SK-N-SH treated with all-trans-retinoic acid at 6 μM for 48 hours (cell line): ENCODE measurements around the gene KCNMA1.

Source experiments
- ATAC-seq: fragments of 200-7000 bp; cut with Tn5 transposase; 3 replicates; pipeline ENCODE4 v1.9.1; 2020; ENCODE audit warnings: mild to moderate bottlenecking, moderate library complexity
- ARNTL ChIP-seq: fragments of 450-650 bp; formaldehyde crosslinking; IDR thresholded peaks from 2 replicates; pipeline ENCODE4 v1.5.0; 2020; ENCODE audit warnings: low read depth, mild to moderate bottlenecking, moderate library complexity, borderline replicate concordance
- BACH2 ChIP-seq: fragments of 250-450 bp; sonication (Bioruptor Pico); IDR thresholded peaks from 2 replicates; pipeline ENCODE4 v1.9.0; 2021; ENCODE audit warnings: mild to moderate bottlenecking, borderline replicate concordance
- CREB5 ChIP-seq: fragments of 250-450 bp; sonication (Bioruptor Pico); IDR thresholded peaks from 2 replicates; pipeline ENCODE4 v1.5.1; 2020; ENCODE audit warnings: low read depth, mild to moderate bottlenecking, moderate library complexity
- CSDC2 ChIP-seq: fragments of 250-450 bp; sonication (Bioruptor Pico); IDR thresholded peaks from 2 replicates; pipeline ENCODE4 v1.5.0; 2020; ENCODE audit warnings: mild to moderate bottlenecking, moderate library complexity
- CSRNP3 ChIP-seq: fragments of 250-450 bp; sonication (Bioruptor Pico); IDR thresholded peaks from 2 replicates; pipeline ENCODE4 v1.5.1; 2021; ENCODE audit warnings: mild to moderate bottlenecking, moderate library complexity
- ESRRG ChIP-seq: fragments of 250-450 bp; sonication (Bioruptor Pico); IDR thresholded peaks from 2 replicates; pipeline ENCODE4 v1.6.1; 2021; ENCODE audit warnings: mild to moderate bottlenecking
- GLIS3 ChIP-seq: fragments of 250-450 bp; sonication (Bioruptor Pico); IDR thresholded peaks from 2 replicates; pipeline ENCODE4 v1.5.0; 2020; ENCODE audit warnings: mild to moderate bottlenecking, moderate library complexity
- ISL1 ChIP-seq: fragments of 250-450 bp; sonication (Bioruptor Pico); IDR thresholded peaks from 2 replicates; pipeline ENCODE4 v2.1.2; 2022; ENCODE audit warnings: mild to moderate bottlenecking, moderate library complexity
- PATZ1 ChIP-seq: fragments of 250-450 bp; sonication (Bioruptor Pico); IDR thresholded peaks from 2 replicates; pipeline ENCODE4 v1.8.0; 2020; ENCODE audit warnings: mild to moderate bottlenecking, moderate library complexity, borderline replicate concordance
- POU6F1 ChIP-seq: fragments of 250-450 bp; sonication (Bioruptor Pico); IDR thresholded peaks from 2 replicates; pipeline ENCODE4 v1.8.0; 2021; ENCODE audit warnings: low read depth, mild to moderate bottlenecking, moderate library complexity, borderline replicate concordance
- PPARA ChIP-seq: fragments of 250-450 bp; sonication (Bioruptor Pico); IDR thresholded peaks from 2 replicates; pipeline ENCODE4 v1.5.0; 2020; ENCODE audit warnings: mild to moderate bottlenecking, borderline replicate concordance
- RARB ChIP-seq: fragments of 250-450 bp; sonication (Bioruptor Pico); IDR thresholded peaks from 2 replicates; pipeline ENCODE4 v1.8.0; 2021; ENCODE audit warnings: mild to moderate bottlenecking, moderate library complexity
- SNAI2 ChIP-seq: fragments of 250-450 bp; sonication (Bioruptor Pico); IDR thresholded peaks from 2 replicates; pipeline ENCODE4 v1.5.0; 2020; ENCODE audit warnings: mild to moderate bottlenecking, moderate library complexity
- TOX ChIP-seq: fragments of 250-450 bp; sonication (Bioruptor Pico); IDR thresholded peaks from 2 replicates; pipeline ENCODE4 v1.8.0; 2021; ENCODE audit warnings: mild to moderate bottlenecking, moderate library complexity, borderline replicate concordance
- TSHZ2 ChIP-seq: fragments of 250-450 bp; sonication (Bioruptor Pico); IDR thresholded peaks from 2 replicates; pipeline ENCODE4 v1.5.0; 2020; ENCODE audit warnings: mild to moderate bottlenecking, moderate library complexity
- ZC3H10 ChIP-seq: fragments of 250-450 bp; sonication (Bioruptor Pico); IDR thresholded peaks from 2 replicates; pipeline ENCODE4 v1.5.1; 2021; ENCODE audit warnings: mild to moderate bottlenecking, moderate library complexity
- ZFP3 ChIP-seq: fragments of 250-450 bp; sonication (Bioruptor Pico); IDR thresholded peaks from 2 replicates; pipeline ENCODE4 v1.5.0; 2020; ENCODE audit warnings: mild to moderate bottlenecking, moderate library complexity
- ZFP30 ChIP-seq: fragments of 450-650 bp; formaldehyde crosslinking; IDR thresholded peaks from 2 replicates; pipeline ENCODE4 v1.5.0; 2022; ENCODE audit warnings: mild to moderate bottlenecking, moderate library complexity
- ZNF8 ChIP-seq: fragments of 450-650 bp; formaldehyde crosslinking; IDR thresholded peaks from 2 replicates; pipeline ENCODE4 v1.5.0; 2020; ENCODE audit warnings: mild to moderate bottlenecking, moderate library complexity

The KCNMA1 gene

GRCh38 chr10:77408259-77408658 lies 229.3 kb downstream of the KCNMA1 start (continued):
- TF ChIP-seq CSRNP3: no peak

- no peak for TF ChIP-seq BACH2 (CRISPR knock-in tag)
- TF ChIP-seq PPARA (CRISPR knock-in tag): no peak
- no peak for TF ChIP-seq RARB (CRISPR knock-in tag)
- TF ChIP-seq ZC3H10 (CRISPR knock-in tag): no peak
- TF ChIP-seq POU6F1 (CRISPR knock-in tag): no peak
- no peak for TF ChIP-seq ESRRG (CRISPR knock-in tag)
- no peak for TF ChIP-seq PATZ1 (CRISPR knock-in tag)
- peak; percentile 6; the same call in 1 of the 3 replicates for ATAC-seq
Measured at GRCh38 chr10:77406764-77407430, 230.7 kb downstream of the KCNMA1 start.

- peak; percentile 81 for ATAC-seq
- TF ChIP-seq RARB (CRISPR knock-in tag) (no peak), ISL1 (CRISPR knock-in tag) (no peak), TSHZ2 (no peak), TOX (CRISPR knock-in tag) (no peak), PPARA (CRISPR knock-in tag) (no peak)
- TF ChIP-seq, all 23 proteins: peak for 0
Measured at GRCh38 chr10:77405771-77406241, 231.8 kb downstream of the KCNMA1 start.

- TF ChIP-seq SNAI2 (CRISPR knock-in tag) (no peak), CSDC2 (CRISPR knock-in tag) (no peak), ESRRG (CRISPR knock-in tag) (no peak), GLIS3 (no peak), ZFP30 (CRISPR knock-in tag) (no peak), ARNTL (CRISPR knock-in tag) (no peak), RARB (CRISPR knock-in tag) (no peak), CREB5 (CRISPR knock-in tag) (no peak), ZFP3 (CRISPR knock-in tag) (no peak), POU6F1 (CRISPR knock-in tag) (no peak), ZNF8 (CRISPR knock-in tag) (no peak), ISL1 (CRISPR knock-in tag) (no peak)
- TF ChIP-seq, all 23 proteins: peak for 0
- no peak for ATAC-seq
Measured at GRCh38 chr10:77404810-77405209, 232.8 kb downstream of the KCNMA1 start.
